HG03025 (cell line): Measurements from ENCODE around the gene SCMH1.

Source experiments
- ATAC-seq: cut with Tn5 transposase; IDR thresholded peaks from one replicate; pipeline ENCODE4 v1.9.1; 2021; ENCODE audit warnings: mild to moderate bottlenecking, moderate library complexity; ENCODE audit not compliant: unreplicated experiment, low FRiP score

The SCMH1 gene

GRCh38 chr1:41241749-41242341 lies at the start of gene SCMH1:
SCMH1 (minus strand) TSS chr1:41242306; CDS start chr1:41186133, 56,173 bp downstream.
- ATAC-seq: peak; percentile 45

- ATAC-seq: no peak
These were observed 49.1 kb upstream of the SCMH1 start for GRCh38 chr1:41291195-41291594.

- ATAC-seq: no peak
These were observed 47.1 kb upstream of the SCMH1 start for GRCh38 chr1:41289196-41289595.

DNA sequence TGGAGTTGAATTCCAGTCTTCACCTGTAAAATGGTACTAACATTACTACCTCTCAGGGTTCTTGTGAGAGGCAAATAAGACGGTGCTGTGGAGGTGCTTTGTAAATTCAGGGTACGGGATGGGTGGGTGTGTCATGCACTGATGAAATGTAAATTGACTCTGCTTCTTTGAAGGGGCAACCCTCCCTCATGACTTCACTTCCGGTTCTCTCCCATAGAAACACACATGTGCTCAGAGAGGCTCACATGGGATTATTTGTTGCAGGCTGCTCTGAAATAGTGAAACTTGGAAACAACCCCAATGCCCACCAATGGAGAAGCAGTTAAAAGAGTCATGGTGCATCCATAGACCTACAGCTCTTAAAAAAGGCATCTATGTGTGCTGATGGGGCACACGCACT lies 44.9 kb upstream of the SCMH1 start:
- ATAC-seq: no peak

DNA sequence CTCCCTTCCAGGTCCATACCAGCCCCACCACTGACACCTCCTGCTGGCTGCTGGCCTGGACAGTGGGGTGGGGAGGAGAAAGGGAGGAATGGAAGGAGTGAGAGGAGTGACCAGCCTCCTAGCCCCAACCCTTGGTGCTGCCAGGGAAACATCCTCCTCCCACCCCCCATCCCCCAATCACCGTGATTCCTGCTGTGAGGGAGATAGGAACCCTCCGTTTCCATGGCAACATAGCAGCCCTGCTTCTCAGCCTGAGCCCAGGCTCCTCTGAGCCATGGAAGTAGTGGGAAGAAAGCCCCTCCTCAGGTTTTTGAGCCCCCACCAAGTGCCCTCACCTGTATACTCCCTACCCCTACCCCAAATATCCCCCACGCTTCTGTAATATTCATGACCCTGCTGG lies 44.4 kb upstream of the SCMH1 start:
- ATAC-seq: no peak

DNA sequence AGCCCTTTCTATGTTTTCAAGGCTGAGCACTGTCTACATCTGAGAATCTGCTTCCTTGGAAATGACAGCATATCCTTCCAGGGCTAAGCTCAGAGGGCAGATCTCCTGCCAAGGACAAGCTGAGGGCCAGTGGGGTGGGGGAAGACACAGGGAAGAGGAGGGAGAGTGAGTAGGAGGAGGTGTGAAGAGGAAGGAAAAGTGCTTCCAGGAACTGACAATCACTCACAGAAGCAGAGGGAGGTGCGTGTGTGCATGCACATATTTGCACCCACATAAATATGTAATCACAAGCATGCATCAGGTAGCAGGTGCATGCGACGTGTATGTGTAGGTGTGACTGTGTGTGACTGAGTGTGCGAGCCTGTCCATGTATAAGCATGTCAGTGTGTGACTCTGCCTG lies 43.7 kb upstream of the SCMH1 start:
- no peak for ATAC-seq

GRCh38 chr1:41284121-41284520 lies 42.0 kb upstream of the SCMH1 start:
- ATAC-seq: no peak

GRCh38 chr1:41282679-41283317 lies 40.7 kb upstream of the SCMH1 start:
- ATAC-seq: no peak

- ATAC-seq: no peak
These were observed 39.2 kb upstream of the SCMH1 start for GRCh38 chr1:41281334-41281733.

DNA sequence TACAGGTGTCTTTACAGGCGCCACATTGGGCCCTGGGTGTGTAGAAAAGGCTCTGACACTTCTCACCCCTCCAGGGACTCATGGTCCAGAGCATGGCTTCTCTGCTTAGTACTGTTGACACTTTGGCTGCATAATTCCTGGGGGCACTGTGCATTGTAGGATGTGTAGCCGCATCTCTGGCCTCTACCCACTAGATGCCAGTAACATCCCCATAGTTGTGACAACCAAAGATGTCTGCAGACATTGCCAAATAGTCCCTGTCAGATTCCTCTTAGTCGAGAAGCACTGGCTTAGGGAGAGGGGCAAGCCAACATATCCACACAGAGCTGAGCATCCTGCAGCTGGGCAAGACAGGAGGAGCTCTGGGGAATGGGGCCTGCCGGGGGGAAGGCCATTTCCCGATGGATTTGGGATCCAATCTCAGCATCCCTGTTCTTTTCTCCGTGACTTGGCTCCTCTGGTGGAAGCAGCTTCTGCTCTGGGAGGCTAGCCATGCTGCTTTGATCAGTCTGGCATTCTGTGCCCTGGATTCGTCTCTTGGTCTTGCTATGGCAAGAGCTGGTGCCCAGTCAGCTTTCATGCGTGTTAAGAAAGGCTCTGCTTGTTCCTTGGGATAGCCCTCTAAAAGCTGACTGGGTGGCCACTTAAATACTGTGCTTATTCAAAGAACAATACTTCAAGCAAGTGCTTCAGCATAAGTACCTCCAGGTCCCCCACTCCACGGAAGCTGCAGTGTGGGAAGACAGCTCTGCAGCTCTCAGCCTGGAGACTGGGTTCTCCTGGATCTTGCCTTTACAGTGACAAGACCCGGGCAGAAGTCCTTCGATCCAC lies 38.3 kb upstream of the SCMH1 start:
- no peak for ATAC-seq

DNA sequence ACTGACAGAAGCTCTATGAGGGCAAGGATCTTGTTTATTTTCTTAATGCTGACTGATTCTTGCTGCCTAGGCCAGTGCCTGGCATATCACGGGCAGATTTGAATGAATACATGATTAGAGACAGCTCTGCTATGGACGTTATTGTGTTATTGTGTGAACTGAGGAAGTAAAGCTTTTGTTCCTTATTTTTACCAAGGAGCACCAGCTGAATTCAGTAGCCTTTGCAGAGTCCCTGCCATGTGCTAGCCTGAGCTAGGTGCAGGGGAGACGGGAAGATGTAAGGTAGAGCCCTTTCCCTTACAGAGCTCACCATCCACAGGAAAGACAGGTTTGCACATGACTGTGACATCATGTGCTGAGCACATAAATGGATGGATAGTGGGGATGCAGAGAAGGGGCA lies 36.0 kb upstream of the SCMH1 start:
- ATAC-seq: no peak

GRCh38 chr1:41277371-41277975 lies 35.4 kb upstream of the SCMH1 start:
- no peak for ATAC-seq

GRCh38 chr1:41275831-41276230 lies 33.7 kb upstream of the SCMH1 start:
- no peak for ATAC-seq

DNA sequence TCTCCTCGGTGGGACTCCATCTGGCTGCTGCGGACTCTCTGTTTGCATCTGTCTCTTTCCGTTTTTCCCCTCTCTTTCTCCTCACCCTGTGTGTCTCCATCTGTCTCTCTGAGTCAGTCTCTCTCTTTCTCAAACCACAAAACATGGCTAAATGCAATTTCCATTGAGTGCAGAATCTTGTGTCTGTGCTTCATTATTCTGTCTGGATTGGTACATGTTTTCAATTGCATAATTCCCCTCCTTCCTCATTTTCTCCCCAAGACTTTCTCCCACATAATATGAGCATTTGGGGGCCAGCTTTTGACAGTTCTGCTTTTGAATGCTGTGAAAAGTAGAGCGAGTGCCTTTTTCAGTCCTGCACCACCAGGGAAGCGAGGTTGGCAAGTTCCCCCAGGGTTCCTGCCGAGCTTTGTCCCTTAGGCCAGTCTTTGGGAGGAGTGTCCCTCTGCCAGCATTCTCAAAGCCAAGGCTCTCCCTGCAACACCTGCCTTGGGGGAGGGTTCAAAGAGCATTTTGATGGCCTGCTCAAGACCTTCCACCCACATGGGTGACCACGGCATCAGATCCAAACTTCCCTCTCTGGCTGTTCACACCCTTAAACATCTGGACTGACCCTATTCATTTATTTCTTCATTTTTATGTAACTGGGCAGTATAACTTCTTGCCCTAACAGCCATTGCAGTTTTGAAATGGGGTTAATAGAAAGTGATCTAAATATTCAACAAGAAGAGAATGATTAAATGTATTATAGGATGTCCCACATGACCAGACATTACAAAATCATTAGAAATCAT lies 32.8 kb upstream of the SCMH1 start:
- ATAC-seq: no peak

GRCh38 chr1:41272601-41273000 lies 30.5 kb upstream of the SCMH1 start:
- ATAC-seq: no peak

GRCh38 chr1:41268154-41268770 lies 26.2 kb upstream of the SCMH1 start:
- no peak for ATAC-seq

DNA sequence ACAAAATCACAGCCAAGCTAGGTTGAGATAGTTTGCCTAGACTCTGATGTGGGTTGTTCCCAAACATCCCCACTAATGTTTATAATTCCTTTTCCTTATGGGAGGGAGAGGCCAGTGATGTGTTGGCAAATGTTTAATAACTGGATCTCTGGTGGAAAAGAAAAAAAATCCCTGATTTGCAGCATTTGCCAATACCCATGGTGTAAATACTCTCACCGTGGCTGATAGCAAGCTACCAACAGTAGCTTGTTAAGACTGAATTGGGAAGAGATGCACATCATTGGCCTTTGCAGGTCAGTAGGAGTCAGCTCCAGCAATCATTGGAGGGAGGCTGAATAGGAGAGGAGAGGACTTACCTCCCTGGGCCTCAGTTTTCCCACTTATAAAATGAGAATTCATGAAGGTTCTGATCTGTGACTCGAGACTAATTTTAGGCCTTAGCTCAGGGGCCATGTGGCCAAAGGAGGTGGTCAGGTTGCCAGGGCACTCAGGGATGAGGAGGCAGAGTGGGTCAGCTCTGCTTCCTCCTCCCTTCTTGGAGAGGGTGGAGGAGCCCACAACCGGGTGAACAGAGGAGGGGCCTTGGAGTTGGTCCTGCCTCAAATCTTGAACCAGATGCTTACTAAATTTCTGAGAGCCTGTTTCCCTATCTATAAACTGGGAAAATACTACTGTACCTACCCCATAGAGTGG lies 20.0 kb upstream of the SCMH1 start:
- no peak for ATAC-seq

DNA sequence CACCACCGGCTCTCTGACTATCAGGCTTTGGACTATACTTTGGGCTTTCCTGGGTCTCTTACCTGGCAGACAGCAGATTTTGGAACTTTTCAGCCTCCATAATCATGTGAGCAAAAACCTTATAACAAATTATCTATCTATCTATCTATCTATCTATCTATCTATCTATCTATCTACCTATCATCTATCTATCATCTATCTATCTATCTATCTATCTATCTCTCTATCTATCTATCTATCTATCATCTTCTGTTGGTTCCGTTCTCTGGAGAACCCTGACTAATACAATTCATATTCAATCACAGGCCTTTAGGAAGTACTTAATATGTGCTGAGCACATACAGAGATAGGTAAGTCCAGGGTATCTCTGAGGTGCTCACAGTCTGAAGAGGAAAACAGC lies 18.7 kb upstream of the SCMH1 start:
- ATAC-seq: no peak

DNA sequence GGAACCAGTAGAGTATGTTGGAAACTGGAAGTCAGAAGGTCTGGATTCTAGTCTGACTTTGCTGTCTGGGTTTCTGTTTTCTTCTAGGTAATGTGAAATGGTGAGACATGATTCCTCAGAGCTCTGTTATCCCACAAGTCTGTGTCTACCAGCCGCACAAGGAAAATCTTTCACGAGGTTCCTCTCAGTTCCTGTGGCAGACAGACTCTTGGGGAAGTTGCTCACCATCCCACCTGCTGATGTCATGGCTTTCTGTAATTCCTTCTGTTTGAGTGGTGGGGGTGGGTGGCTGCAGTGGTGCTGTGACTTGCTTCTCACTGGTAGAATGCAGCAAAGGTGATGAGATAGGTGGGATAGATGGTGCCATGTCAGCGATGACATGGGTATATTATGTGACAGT lies 17.1 kb upstream of the SCMH1 start:
- no peak for ATAC-seq

- no peak for ATAC-seq
These were observed 13.9 kb upstream of the SCMH1 start for GRCh38 chr1:41255978-41256377.
